Activated CD4-positive, alpha-beta T cell treated with anti-CD3 and anti-CD28 coated beads, Interleukin-2, amount 10 ng/mL, durations not matched to agents 7 days and 5 days (primary cell): ENCODE results near the gene TMEM236. TPM values are rescaled to one million over a fixed set of nuclear protein-coding genes. Genes with fewer than 3 reads are reported as not detected.

Source experiments
- microRNA-seq: library from miRNA; unstranded; fragments of <30 nt; microRNA quantifications from one replicate; pipeline ENCODE4 v1.2.0, GENCODE V29; 2021; ENCODE audit warnings: borderline microRNAs expressed, borderline replicate concordance
- total RNA-seq, 2 experiments: library from RNA; stranded (reverse); gene quantifications; one replicate each; pipeline ENCODE4 v1.2.3, GENCODE V29; 2021

TMEM236 gene
- total RNA-seq, 2 experiments from 2014 or later = 0.04 TPM; not detected in 1

Small RNAs within 50 kb of the gene (microRNA-seq; reads per million reads assigned to microRNA genes)
- gene MIR511 = not detected

Other genes starting within 250 kb of the TMEM236 start
- gene HACD1, start 134.8 kb upstream of the TMEM236 start, total RNA-seq = under 1 TPM; 0.47 to 0.69 TPM
- 10 to 100 TPM; 16.6 to 23.8 TPM for gene STAM, start 108.0 kb upstream of the TMEM236 start, total RNA-seq
- gene MRC1, start 57.1 kb downstream of the TMEM236 start, total RNA-seq = not detected
- not detected for gene SLC39A12, start 199.7 kb downstream of the TMEM236 start, total RNA-seq